A673 (cell line): ENCODE data around the gene NCCRP1. TPM values are rescaled to one million over a fixed set of nuclear protein-coding genes. Genes with fewer than 3 reads are reported as not detected.

Experiments
- BruUV-seq: library from RNA; stranded (reverse); fragments of 400-500 nt; replicated peaks from 2 replicates; lab custom pipeline; 2021; lab: Mats Ljungman, UMichigan
- CTCF ChIA-PET: fragments of 300-600 bp; sonication (Branson Sonifier 250); formaldehyde crosslinking; loops from one replicate; lab custom pipeline; 2022; ENCODE audit warnings: antibody characterized with exemption; lab: Charles Lee
- POLR2A ChIA-PET: fragments of 300-600 bp; sonication (Branson Sonifier 250); formaldehyde crosslinking; loops from one replicate; lab custom pipeline; 2022; ENCODE audit warnings: antibody characterized with exemption; ENCODE audit not compliant: low non-redundant PET; lab: Charles Lee
- DNase-seq: peaks from one replicate; pipeline ENCODE4 v3.0.0-alpha.2; 2015; ENCODE audit warnings: low spot score
- H3K27ac ChIP-seq: fragments of 200-600 bp; sonication (generic); 2 replicates; pipeline ENCODE4 v1.5.1; 2016; ENCODE audit warnings: mixed run types, low read depth, mild to moderate bottlenecking, mixed read lengths, antibody characterized with exemption, low read length; ENCODE audit not compliant: poor library complexity, severe bottlenecking
- H3K27me3 ChIP-seq: fragments of 200-600 bp; sonication (generic); replicated peaks from 2 replicates; pipeline ENCODE4 v1.6.1; 2017; ENCODE audit warnings: mixed run types, low read depth, mild to moderate bottlenecking, mixed read lengths, antibody characterized with exemption, low read length; ENCODE audit not compliant: insufficient read depth, poor library complexity
- H3K36me3 ChIP-seq: fragments of 200-600 bp; sonication (generic); 2 replicates; pipeline ENCODE4 v1.6.1; 2016; ENCODE audit warnings: mixed run types, mild to moderate bottlenecking, mixed read lengths, antibody characterized with exemption, low read length; ENCODE audit not compliant: insufficient read depth, poor library complexity, severe bottlenecking
- H3K4me1 ChIP-seq: fragments of 200-600 bp; sonication (generic); 2 replicates; pipeline ENCODE4 v1.6.1; 2017; ENCODE audit warnings: mixed run types, mild to moderate bottlenecking, mixed read lengths, antibody characterized with exemption, low read length; ENCODE audit not compliant: insufficient read depth, poor library complexity, severe bottlenecking
- H3K4me3 ChIP-seq: fragments of 200-600 bp; sonication (generic); 2 replicates; pipeline ENCODE4 v1.5.1; 2016; ENCODE audit warnings: low read depth, mixed run types, mild to moderate bottlenecking, mixed read lengths, low read length; ENCODE audit not compliant: poor library complexity, severe bottlenecking
- H3K9me3 ChIP-seq: fragments of 200-600 bp; sonication (generic); 2 replicates; pipeline ENCODE4 v1.6.1; 2016; ENCODE audit warnings: mixed run types, low read depth, mild to moderate bottlenecking, mixed read lengths, antibody characterized with exemption, low read length; ENCODE audit not compliant: poor library complexity, severe bottlenecking
- EZH2 ChIP-seq: fragments of 200-600 bp; sonication (generic); IDR thresholded peaks from 2 replicates; pipeline ENCODE4 v1.6.1; 2017; ENCODE audit warnings: borderline replicate concordance, low read depth, mild to moderate bottlenecking, mixed read lengths, antibody characterized with exemption, low read length; ENCODE audit not compliant: poor library complexity, severe bottlenecking
- intact Hi-C: fragments of 100-400 bp; cut with micrococcal nuclease; formaldehyde crosslinking; loops from one replicate; pipeline ENCODE4 v1.10.0; 2022; ENCODE audit not compliant: unreplicated experiment
- total RNA-seq: library from RNA; stranded (reverse); gene quantifications from 2 replicates; pipeline ENCODE4 v1.2.3, GENCODE V29; 2021
- TF ChIP-seq, protein P1 (sequence below): fragments of 300-800, 200-600 bp; sonication (generic); conservative IDR thresholded peaks from 2 replicates; pipeline ENCODE4 v1.5.1; 2017; ENCODE audit warnings: low read depth, mild to moderate bottlenecking, antibody characterized with exemption, low read length, moderate library complexity, mixed read lengths

NCCRP1 gene
- total RNA-seq, 1 experiment from 2014 or later: not detected

GRCh38 chr19:39181500-39182173 lies 15.1 kb upstream of the NCCRP1 start:
- intact Hi-C loops: no loop called here
- H3K27me3 ChIP-seq: no peaks in the 10 kb centered on the region
- ChIA-PET CTCF (no interaction called here), POLR2A (no interaction called here)
- no peak overlapping the region for H3K27ac ChIP-seq
- no peak for DNase-seq
- no peaks in the 10 kb centered on the region for H3K9me3 ChIP-seq
- no peak overlapping the region for H3K4me3 ChIP-seq
- TF ChIP-seq, protein P1, sequence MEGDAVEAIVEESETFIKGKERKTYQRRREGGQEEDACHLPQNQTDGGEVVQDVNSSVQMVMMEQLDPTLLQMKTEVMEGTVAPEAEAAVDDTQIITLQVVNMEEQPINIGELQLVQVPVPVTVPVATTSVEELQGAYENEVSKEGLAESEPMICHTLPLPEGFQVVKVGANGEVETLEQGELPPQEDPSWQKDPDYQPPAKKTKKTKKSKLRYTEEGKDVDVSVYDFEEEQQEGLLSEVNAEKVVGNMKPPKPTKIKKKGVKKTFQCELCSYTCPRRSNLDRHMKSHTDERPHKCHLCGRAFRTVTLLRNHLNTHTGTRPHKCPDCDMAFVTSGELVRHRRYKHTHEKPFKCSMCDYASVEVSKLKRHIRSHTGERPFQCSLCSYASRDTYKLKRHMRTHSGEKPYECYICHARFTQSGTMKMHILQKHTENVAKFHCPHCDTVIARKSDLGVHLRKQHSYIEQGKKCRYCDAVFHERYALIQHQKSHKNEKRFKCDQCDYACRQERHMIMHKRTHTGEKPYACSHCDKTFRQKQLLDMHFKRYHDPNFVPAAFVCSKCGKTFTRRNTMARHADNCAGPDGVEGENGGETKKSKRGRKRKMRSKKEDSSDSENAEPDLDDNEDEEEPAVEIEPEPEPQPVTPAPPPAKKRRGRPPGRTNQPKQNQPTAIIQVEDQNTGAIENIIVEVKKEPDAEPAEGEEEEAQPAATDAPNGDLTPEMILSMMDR: no peak
- TF ChIP-seq EZH2: no peak
- no peaks in the 10 kb centered on the region for H3K4me1 ChIP-seq
- BruUV-seq: no TSS peak
- H3K36me3 ChIP-seq: peaks cover 8% of the 10 kb centered on the region

- no peaks in the 10 kb centered on the region for H3K4me1 ChIP-seq
- H3K27me3 ChIP-seq: no peaks in the 10 kb centered on the region
- ChIA-PET POLR2A (no interaction called here), CTCF (no interaction called here)
- H3K36me3 ChIP-seq: peaks cover 8% of the 10 kb centered on the region
- no peak overlapping the region for H3K4me3 ChIP-seq
- no TSS peak for BruUV-seq
- DNase-seq: no peak
- no peaks in the 10 kb centered on the region for H3K9me3 ChIP-seq
- intact Hi-C loops: no loop called here
- no peak for TF ChIP-seq EZH2
- TF ChIP-seq, protein P1: no peak
- H3K27ac ChIP-seq: no peak overlapping the region
Observed at GRCh38 chr19:39182174-39182505, 14.6 kb upstream of the NCCRP1 start.

GRCh38 chr19:39183104-39183503 lies 13.7 kb upstream of the NCCRP1 start:
- DNase-seq: no peak
- Histone ChIP-seq H3K27me3 (no peaks in the 10 kb centered on the region), H3K9me3 (no peaks in the 10 kb centered on the region), H3K4me3 (no peak overlapping the region), H3K4me1 (no peaks in the 10 kb centered on the region), H3K27ac (no peak overlapping the region), H3K36me3 (peaks cover 5% of the 10 kb centered on the region)
- no peak for TF ChIP-seq EZH2
- TF ChIP-seq, protein P1: no peak
- ChIA-PET POLR2A (no interaction called here), CTCF (no interaction called here)
- intact Hi-C loops: no loop called here
- BruUV-seq: no TSS peak
